GM12875 (cell line): Measurements from ENCODE around the gene PIGV.
A peak's percentile ranks its signal among the peaks of the same experiment; 100 is the strongest.

ENCODE experiments used
- H3K4me3 ChIP-seq: one replicate; pipeline ENCODE4 v1.5.1; 2011; ENCODE audit warnings: low read depth, low read length, control low read depth
- CTCF ChIP-seq: IDR thresholded peaks from 2 replicates; pipeline ENCODE4 v1.5.1; 2011; ENCODE audit warnings: low read depth, mild to moderate bottlenecking, control low read depth, inconsistent platforms, low read length, moderate library complexity, borderline replicate concordance; ENCODE audit not compliant: insufficient read depth

PIGV gene

GRCh38 chr1:26782521-26783212, 5.1 kb upstream of the PIGV start:
- no peak for TF ChIP-seq CTCF
- no peak overlapping the region for H3K4me3 ChIP-seq

DNA sequence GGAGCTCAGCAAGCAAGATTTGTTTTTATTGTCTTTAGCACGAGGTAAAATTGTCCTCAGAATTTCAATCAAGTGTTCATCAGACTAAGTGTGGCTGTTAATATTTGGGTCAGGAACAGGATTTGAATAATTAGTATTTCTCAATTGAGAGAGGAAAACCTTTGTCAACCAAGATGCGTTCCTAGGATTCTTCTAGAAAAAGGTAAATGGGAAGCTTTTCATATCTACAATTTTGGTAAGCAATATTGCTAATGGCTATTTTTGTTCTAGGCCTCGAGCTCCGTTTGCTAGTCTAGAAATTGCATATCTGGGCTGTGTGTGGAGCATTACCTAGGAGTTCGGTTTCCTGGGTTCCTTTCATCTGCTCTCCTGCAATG, 4.1 kb upstream of the PIGV start:
- H3K4me3 ChIP-seq, result no peak overlapping the region
- no peak for TF ChIP-seq CTCF

DNA sequence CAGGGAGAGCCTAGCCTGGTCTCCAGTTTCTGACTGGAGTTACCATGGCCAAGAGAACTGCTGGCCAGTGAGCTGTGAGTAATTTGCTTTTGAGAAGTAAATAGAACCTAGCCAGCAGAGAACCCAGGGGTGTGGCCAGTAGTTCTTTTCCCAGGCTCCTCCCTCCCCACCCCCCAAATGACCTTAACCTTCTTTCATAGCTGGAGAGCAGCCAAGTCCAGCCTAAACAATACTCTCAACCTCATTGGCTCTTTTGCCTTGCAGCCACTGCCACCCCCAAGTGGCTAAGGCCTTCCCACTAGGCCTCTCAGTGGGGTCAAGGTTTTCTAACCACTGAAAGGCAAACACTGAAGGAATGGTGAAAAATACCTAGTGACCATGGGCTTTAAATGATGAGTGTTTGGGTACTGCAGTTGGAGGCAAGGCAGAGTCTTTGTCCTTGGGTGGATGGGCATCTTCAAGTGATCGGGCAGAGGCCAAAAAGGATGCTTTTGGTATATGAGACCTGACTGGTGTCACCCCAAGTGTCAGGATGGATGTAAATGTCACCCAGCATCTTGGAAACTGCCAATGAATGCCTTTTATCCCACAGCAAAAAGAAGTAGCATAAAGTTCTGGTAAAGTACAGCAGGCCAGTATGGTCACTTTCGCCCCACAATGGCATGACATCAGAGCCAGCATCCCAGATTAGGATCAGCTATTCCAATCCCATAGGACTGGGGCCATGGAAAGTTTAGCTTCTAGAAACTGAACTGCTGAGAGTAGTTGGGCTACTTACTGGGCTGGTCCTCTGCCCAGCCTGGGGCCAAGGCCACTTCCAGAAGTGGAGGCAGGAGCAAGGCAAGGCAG, 3.5 kb upstream of the PIGV start:
- TF ChIP-seq CTCF, result no peak
- no peak overlapping the region for H3K4me3 ChIP-seq

- TF ChIP-seq CTCF, result no peak
- H3K4me3 ChIP-seq, result no peak overlapping the region
These were observed 2.9 kb upstream of the PIGV start for GRCh38 chr1:26784886-26785285.

DNA sequence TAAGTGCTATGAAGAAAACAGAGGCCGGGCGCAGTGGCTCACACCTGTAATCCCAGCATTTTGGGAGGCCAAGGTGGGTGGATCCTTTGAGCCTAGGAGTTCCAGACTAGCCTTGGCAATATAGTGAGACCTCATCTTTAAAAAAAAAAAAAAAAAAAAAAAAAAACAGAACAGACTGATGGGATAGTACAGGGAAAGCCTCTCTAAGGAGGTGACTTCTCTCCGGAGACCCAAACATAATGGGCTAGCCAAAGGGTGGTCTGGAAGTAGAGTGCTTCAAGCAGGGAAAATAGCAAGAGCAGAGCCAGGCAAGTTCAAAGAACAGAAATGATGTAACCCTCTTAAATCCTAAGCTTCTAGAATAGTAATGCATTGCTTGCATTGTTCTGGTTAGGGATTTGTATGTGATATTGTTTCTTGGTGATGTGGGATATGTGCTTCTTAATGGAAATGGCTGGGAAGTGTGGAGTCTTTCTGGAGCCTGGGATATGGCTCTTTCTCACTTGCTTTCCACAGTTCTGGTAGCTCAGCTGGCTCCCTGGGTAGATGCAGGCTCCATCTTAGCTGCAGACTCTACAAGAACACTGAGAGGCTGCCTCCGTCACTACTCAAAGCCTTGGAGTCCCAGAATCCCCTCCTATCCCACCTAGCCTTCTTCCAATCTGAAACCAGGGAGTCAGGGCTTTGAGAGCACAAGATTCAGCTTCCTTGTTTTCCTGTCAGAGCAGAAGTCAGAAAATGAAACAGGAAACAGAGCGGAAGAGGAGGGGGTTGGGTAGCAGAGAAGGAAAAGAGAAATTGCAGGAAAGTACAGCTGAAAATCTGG, 1.9 kb upstream of the PIGV start:
- no peak for TF ChIP-seq CTCF
- H3K4me3 ChIP-seq, result no peak overlapping the region

GRCh38 chr1:26786437-26787380, 1.0 kb upstream of the PIGV start:
- no peak for TF ChIP-seq CTCF

More at GRCh38 chr1:26786437-26787380, 1.0 kb upstream of the PIGV start:
- peak overlapping the region; percentile 52 for H3K4me3 ChIP-seq
